Fibroblast of the aortic adventitia (primary cell): ENCODE results near the gene PSORS1C1. TPM values are rescaled to one million over a fixed set of nuclear protein-coding genes. Genes with fewer than 3 reads are reported as not detected.

Experiments used
- DNase-seq: peaks from one replicate; pipeline ENCODE4 v3.0.0-alpha.2; 2010; ENCODE audit warnings: low read depth
- H3K4me3 ChIP-seq: 2 replicates; pipeline ENCODE4 v1.5.1; 2011; ENCODE audit warnings: low read depth, mild to moderate bottlenecking, control low read depth, low read length, moderate library complexity
- total RNA-seq: library from RNA; depleted of rRNA; stranded (reverse); fragments of >200 nt; gene quantifications from 2 replicates; pipeline ENCODE4 v1.2.3, GENCODE V29; 2012; ENCODE audit warnings: low replicate concordance
- TF ChIP-seq, protein P1 (sequence below): IDR thresholded peaks from 2 replicates; pipeline ENCODE4 v1.5.1; 2011; ENCODE audit warnings: mild to moderate bottlenecking, low read length, control low read depth, inconsistent platforms; ENCODE audit not compliant: insufficient read depth

Gene PSORS1C1
- total RNA-seq, 1 donor: 1.2 TPM

DNA sequence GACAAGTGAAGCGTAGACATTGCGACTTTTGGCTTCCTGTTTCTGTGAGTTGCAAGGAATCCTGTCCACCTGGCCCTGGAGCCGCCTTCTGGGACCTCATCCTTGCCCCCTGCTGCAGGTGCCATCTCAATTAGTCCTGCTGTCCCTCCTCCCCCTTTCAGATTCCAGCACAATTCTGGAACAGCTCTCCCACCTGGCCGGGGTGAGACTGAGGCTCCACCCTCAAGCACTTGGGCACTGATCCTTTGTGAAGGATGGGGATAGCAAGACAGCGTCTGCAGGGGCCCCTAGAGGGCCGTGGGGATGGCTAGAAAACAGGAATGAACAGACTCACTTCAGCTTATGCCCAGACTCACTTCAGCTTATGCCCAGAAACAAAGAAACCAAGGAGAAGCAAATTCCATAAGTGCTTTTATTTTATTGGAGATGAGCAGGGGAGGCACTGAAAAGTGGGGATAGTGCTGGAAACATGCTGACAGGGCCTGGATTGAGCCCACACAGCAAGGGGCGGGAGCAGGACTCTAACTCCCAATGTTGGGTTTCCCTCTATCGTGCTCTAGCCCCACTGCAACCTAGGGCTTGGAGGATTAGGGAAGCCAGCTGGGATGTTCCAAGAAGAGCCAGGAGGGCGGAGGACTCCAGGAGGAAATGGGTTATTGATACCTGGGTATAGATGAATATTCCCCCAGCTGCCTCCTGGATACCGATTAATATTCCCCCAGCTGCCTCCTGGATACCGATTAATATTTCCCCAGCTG is 3.6 kb upstream of the PSORS1C1 start:
- TF ChIP-seq, protein P1, sequence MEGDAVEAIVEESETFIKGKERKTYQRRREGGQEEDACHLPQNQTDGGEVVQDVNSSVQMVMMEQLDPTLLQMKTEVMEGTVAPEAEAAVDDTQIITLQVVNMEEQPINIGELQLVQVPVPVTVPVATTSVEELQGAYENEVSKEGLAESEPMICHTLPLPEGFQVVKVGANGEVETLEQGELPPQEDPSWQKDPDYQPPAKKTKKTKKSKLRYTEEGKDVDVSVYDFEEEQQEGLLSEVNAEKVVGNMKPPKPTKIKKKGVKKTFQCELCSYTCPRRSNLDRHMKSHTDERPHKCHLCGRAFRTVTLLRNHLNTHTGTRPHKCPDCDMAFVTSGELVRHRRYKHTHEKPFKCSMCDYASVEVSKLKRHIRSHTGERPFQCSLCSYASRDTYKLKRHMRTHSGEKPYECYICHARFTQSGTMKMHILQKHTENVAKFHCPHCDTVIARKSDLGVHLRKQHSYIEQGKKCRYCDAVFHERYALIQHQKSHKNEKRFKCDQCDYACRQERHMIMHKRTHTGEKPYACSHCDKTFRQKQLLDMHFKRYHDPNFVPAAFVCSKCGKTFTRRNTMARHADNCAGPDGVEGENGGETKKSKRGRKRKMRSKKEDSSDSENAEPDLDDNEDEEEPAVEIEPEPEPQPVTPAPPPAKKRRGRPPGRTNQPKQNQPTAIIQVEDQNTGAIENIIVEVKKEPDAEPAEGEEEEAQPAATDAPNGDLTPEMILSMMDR: no peak
- DNase-seq: no peak
- no peak overlapping the region for H3K4me3 ChIP-seq

DNA sequence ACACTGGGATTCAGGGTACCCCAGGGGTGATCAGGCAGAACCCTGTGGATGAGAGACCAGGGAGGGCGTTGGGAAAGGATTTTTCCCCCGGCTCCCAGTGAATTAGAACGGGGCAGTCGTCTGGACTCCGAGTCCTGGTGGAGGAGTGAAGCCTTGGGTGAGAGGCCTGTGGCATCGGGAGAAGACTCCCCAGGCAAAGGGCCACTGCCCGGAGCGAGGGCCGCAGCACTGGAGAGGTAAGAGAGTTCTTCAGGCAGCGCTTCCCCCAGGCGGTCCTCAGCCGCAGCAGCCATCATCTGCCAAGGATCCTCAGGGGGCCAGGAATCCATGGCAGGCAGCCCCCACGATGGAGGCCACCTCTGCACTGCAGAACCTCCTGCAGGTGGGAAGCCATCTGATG is 2.9 kb upstream of the PSORS1C1 start:
- no peak for DNase-seq
- H3K4me3 ChIP-seq: no peak overlapping the region
- TF ChIP-seq, protein P1: no peak

DNA sequence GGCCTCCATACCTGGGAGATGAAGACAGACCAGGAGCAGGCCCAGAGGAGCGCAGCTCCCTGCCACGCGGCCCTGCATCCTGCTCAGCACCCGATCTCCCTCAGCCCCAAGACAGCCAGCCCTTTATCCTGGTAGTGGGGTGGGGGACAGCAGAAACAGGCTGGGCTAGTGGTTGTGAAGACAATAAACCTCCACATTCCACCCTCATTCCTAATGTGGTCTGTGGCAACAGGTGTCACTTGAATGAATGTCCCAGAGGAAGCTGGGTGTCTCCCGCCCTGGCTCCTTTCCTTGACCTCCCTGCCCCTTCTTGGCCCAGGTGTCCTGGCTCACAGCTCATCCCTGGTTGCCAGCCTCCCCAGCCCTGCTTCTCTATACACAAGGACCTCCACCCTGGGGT is 2.1 kb upstream of the PSORS1C1 start, which contains the start of gene C6orf15:
C6orf15 (minus strand) TSS at position 98 of the 400 bp plus-strand sequence; CDS start at position 78, 20 bp downstream.
- no peak for DNase-seq
- TF ChIP-seq, protein P1: no peak
- H3K4me3 ChIP-seq: no peak within 1 kb of the TSS

DNA sequence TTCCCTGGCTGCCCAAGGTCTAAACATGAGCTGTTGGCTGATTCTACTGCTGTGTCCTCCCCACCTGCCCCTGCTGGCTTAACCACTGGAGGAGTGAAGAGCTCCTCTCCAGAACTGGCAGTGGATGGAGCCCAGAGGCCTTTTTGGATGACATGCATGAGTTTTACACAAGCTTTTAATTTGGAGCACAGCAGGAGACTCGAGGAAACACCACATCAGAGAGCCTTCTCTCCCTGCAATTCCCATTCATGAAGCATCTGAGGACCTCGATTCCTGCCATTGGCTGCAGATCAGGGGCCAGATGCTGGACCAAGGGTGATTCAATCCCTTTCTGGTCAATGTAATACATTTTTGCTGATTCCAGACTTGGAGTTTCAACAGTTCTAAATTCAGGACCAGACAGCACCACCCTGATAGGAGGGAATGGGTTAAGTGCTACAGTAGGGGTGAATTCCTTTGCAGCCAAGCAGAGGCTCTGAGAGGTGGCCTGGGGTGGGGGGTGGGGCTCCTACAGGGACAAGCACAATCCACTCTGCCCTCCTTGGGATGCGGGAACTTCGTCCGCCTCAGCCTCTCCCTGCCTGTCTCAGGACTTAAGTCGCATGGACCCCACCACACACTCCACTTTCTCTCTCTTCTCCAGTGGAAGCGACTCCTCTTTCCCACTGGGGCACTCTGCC is 599 bp upstream of the PSORS1C1 start:
- H3K4me3 ChIP-seq: no peak overlapping the region
- peak; percentile 95 for DNase-seq
- TF ChIP-seq, protein P1: peak; percentile 23

DNA sequence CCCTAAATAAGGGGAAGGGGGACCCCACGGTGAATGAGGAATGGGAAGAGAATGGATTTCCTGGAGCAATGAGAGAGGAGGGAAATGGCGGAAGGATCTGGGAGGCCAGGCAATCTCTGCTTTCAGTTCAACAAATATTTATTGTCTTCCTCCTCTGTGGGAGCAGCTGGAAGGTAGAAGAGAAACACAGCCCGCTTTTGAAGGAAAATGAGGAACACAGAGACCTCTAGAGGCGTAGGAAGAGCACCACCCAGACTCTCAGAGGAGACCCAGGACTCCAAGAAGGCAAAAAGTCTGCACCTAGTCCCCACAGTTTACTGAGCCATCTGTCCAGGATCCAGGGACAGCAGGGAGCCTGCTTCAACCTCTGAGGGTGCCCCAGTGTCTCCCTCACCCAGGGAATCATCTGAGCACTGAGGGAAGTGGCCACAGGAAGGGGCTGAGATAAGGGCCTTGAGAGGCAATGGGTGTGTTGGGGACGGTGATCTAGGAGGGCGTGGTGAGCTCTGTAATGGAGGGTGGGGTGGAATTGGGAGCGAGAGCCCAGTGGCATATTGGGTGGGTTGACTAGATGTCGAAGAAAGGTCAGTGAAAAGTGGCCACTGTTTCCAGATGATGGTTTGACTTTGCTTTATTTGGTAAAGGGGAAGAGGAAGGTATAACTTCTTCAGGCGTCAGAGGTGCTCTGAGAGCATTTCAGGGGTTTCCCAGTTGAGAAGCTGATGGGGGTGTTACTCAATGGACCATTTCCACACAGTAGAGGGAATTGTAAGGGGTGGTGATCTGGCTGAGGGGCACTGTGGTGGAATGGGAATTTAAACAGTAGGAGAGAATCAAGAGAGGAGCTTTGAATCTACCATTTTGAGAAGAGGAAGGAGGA is 610 bp downstream of the PSORS1C1 start:
- peak; percentile 66 for DNase-seq
- peak overlapping the region; percentile 59 for H3K4me3 ChIP-seq
- TF ChIP-seq, protein P1: peak; percentile 38

DNA sequence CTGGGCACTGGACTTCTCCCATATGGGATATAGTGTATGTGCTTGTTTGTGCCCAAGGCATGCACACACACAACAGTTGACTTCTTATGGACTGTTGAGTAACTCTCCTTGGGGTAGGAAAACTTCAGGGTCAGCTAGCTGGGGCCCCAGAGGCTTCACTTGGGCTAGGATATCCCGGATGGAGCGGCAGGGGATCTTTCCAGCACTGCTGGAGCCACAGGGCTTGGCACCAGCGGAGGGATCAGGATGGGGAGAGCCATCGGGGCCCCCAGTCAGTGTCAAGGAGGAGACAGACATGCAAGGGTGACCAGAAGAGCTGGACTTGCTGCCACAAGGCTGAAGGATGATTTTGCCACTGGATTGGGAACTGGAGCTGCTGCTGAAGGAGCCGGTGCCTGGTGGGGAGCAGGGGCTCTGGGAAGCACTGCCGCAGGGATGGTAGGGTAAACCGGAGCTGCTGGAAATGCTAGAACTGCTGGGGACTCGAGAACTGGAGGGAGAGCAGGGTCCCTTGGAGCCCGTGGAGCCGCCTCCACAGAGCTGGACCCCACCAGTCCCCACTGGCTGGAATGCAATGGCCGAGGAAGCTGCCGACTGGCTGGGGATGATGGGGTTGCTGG is 1.5 kb downstream of the PSORS1C1 start:
- no peak for DNase-seq
- TF ChIP-seq, protein P1: no peak
- peak overlapping the region; percentile 22 for H3K4me3 ChIP-seq
